SH-SY5Y (cell line): ENCODE results near the gene PRKCD.

Source experiments
- GATA2 ChIP-seq: IDR thresholded peaks from 2 replicates; pipeline ENCODE4 v1.6.1; 2011; ENCODE audit warnings: mild to moderate bottlenecking, low read depth, low read length
- GATA3 ChIP-seq: IDR thresholded peaks from 2 replicates; pipeline ENCODE4 v1.6.1; 2011; ENCODE audit warnings: low read depth, mild to moderate bottlenecking, low read length, moderate library complexity

GRCh38 chr3:53161450-53161819 is 426 bp downstream of the PRKCD start:
- TF ChIP-seq GATA3 (no peak), GATA2 (no peak)
